GM18951 (cell line): ENCODE results near the gene ACHE.
"Not testable (repeated sequence)": the region's sequence is repeated elsewhere in the genome, so short reads cannot be mapped to it uniquely, and the experiment has no call there.

Source experiments
- POLR2A ChIP-seq: IDR thresholded peaks from 4 replicates; pipeline ENCODE4 v1.6.1; 2011; ENCODE audit warnings: mild to moderate bottlenecking; ENCODE audit not compliant: insufficient read length, insufficient read depth; ENCODE audit errors: extremely low read depth
- in situ Hi-C: fragments of 300-500 bp; cut with MboI; formaldehyde crosslinking; loops from one replicate; pipeline ENCODE4 v1.12.0; 2022; ENCODE audit warnings: low sequenced_read_pairs, mixed read lengths, inconsistent platforms; ENCODE audit not compliant: unreplicated experiment

Gene ACHE

DNA sequence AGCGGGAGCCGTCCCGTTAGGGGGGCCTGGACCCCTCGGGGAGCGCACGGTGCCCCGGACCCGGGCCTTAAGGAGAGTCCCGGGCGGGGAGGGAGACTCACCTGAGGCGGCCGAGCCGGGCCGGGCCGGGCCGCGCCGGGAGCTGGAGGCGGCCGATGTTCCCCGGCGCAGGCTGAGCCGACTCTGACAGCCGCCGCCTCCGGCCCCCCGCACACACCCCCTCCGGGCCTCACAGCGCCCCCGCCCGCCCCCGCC is at the start of gene ACHE:
Gene ACHE, minus strand, starts transcription at position 188 of the 255 bp plus-strand sequence. CDS start 1,656 bp downstream, outside the sequence.
- TF ChIP-seq POLR2A = no peak
- in situ Hi-C loops = no loop called here

- in situ Hi-C loops = no loop called here
- TF ChIP-seq POLR2A = no peak
Measured at GRCh38 chr7:100944138-100944537, 48.5 kb upstream of the ACHE start.

DNA sequence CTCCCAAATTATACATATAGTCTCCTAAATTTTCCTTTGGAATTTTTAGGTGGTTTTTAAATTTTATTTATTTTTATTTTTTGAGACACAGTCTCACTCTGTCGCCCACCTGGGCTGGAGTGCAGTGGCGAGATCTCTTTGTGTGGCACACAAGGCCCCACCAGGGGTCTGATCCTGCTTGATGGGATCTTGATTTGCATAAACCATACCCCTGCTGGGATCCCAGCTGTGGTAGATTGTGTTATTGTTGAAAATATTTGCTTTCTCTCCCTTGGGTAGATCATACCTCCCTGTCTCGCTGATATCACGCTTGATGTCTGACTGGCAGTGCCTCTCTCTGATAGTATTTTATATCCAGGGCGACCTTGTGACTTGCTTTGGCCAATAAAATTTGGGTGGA is 48.0 kb upstream of the ACHE start:
- in situ Hi-C loops = no loop called here
- TF ChIP-seq POLR2A = no peak

- in situ Hi-C loops = no loop called here
- TF ChIP-seq POLR2A = no peak
Measured at GRCh38 chr7:100942045-100942774, 46.5 kb upstream of the ACHE start.

DNA sequence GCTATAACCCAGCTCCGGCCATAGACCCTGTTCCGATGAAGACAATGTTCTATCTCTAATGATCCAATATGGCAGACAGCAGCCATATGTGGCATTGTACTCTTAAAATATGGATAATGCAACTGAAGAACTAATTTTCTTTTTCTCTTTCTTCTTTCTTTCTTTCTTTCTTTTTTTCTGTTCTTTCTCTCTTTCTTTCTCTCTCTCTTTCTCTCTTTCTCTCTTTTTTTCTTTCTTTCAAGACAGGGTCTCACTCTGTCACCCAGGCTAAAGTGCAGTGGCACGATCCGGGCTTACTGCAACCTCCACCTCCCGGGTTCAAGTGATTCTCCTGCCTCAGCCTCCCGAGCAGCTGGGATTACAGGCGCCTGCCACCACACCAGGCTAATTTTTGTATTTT is 40.5 kb upstream of the ACHE start:
- in situ Hi-C loops = not testable (repeated sequence)

- in situ Hi-C loops = not testable (repeated sequence)
Measured at GRCh38 chr7:100935381-100935780, 39.7 kb upstream of the ACHE start.

DNA sequence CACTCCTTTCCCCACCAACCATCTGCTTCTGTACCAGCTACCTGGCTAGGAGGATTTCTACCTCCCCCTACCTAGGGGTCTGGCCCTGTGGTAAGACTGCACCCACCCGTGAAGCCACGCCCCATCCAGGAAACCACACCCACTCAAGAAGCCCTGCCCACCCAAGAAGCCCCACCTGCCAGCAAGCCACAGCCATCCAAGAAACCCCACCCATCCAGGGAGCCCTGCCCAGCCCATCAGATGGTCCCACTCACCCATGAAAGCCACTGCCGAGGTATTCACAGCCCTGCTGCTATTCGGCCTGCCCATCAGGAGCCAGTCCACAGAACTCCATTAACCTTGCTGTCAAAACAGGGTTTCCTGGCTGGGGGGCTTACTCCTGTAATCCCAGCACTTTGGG is 38.0 kb upstream of the ACHE start:
- in situ Hi-C loops = no loop called here
- no peak for TF ChIP-seq POLR2A

GRCh38 chr7:100929808-100930174 is 34.1 kb upstream of the ACHE start:
- no peak for TF ChIP-seq POLR2A
- in situ Hi-C loops = no loop called here

- in situ Hi-C loops = not testable (repeated sequence)
Measured at GRCh38 chr7:100923616-100924015, 27.9 kb upstream of the ACHE start.

GRCh38 chr7:100921039-100921438 is 25.4 kb upstream of the ACHE start:
- no peak for TF ChIP-seq POLR2A
- in situ Hi-C loops = no loop called here

DNA sequence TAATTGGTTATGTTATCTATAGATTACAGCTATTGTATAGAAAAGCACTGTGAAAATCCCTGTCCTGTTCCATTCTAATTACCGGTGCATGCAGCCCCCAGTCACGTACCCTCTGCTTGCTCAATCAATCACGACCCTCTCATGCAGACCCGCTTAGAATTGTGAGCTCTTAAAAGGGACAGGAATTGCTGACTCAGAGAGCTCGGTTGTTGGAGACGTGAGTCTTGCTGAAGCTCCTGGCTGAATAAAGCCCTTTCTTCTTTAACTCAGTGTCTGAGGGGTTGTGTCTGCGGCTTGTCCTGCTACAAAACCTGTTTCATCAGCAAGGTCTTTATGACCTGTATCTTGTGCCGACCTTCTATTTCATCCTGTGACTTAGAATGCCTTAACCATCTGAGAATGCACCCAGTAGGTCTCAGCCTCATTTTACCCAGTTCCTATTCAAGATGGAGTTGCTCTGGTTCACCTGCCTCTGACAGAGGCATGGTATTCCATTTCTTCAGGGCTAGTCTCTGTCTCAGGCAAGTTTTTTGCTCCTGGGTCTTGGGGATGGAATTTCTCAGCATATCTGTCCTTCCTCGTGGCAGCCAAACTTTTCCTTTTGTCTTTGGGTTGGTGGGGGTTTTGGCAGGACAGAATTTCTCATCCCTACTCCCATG is 24.2 kb upstream of the ACHE start:
- in situ Hi-C loops = not testable (repeated sequence)

DNA sequence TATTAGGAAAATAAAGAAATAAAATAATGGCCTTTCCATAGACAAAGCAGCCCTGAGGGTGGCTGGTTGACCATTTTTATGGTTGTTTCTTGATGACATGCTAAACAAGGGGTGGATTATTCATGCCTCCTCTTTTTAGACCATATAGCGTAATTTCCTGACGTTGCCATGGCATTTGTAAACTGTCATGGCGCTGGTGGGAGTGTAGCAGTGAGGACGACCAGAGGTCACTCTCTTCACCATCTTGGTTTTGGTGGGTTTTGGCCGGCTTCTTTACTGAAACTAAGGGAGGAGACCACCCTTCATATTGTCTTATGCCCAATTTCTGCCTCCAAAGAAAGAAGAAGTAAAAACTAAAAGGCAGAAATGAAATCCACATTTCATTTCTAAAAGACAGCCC is 23.6 kb upstream of the ACHE start:
- in situ Hi-C loops = not testable (repeated sequence)

GRCh38 chr7:100914879-100915447 is 19.3 kb upstream of the ACHE start:
- in situ Hi-C loops = no loop called here
- no peak for TF ChIP-seq POLR2A

DNA sequence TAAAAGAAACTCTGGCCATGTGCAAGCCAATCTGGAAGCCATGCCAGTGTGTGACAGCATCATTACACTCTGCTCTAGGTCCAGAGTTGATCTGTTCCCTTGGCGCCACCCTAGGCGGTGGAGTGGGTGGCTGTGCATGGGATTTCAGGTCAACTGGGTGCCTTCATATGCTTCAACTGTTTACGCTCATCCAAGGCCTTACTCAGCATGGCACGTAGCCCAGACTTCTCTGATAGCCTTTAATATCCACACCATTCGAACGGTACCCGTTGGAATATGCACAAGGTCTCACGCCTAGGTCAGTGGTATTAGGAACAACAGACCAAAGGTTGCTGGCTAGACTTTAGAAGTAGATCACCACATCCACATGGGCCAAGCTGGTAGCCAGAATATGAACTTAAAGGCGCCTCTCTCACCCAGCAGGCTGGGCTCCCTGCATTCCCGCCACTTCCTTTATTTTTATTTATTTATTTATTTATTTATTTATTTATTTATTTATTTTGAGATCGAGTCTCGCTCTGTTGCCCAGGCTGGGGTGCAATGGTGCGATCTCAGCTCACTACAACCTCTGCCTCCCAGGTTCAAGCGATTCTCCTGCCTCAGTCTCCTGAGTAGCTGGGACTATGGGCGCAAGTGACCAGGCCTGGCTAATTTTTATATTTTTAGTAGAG is 18.7 kb upstream of the ACHE start:
- in situ Hi-C loops = no loop called here
- no peak for TF ChIP-seq POLR2A
